Loucy (cell line): ENCODE measurements around the gene CENPH.

ENCODE experiments used
- EZH2phosphoT487 ChIP-seq: fragments of 200-600 bp; IDR thresholded peaks from 2 replicates; pipeline ENCODE4 v1.6.1; 2018; ENCODE audit warnings: antibody characterized with exemption, mild to moderate bottlenecking, moderate library complexity, borderline replicate concordance
- TF ChIP-seq, protein P1 (sequence below): fragments of 200-600 bp; sonication (generic); conservative IDR thresholded peaks from 2 replicates; pipeline ENCODE4 v1.5.1; 2014; ENCODE audit warnings: mild to moderate bottlenecking, antibody characterized with exemption, low read length

- TF ChIP-seq, protein P1, sequence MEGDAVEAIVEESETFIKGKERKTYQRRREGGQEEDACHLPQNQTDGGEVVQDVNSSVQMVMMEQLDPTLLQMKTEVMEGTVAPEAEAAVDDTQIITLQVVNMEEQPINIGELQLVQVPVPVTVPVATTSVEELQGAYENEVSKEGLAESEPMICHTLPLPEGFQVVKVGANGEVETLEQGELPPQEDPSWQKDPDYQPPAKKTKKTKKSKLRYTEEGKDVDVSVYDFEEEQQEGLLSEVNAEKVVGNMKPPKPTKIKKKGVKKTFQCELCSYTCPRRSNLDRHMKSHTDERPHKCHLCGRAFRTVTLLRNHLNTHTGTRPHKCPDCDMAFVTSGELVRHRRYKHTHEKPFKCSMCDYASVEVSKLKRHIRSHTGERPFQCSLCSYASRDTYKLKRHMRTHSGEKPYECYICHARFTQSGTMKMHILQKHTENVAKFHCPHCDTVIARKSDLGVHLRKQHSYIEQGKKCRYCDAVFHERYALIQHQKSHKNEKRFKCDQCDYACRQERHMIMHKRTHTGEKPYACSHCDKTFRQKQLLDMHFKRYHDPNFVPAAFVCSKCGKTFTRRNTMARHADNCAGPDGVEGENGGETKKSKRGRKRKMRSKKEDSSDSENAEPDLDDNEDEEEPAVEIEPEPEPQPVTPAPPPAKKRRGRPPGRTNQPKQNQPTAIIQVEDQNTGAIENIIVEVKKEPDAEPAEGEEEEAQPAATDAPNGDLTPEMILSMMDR, result no peak
- TF ChIP-seq EZH2phosphoT487, result no peak
Measured at GRCh38 chr5:69158039-69158438, 31.3 kb upstream of the CENPH start.
